Measurements from ENCODE around the gene GNGT2. TPM values are rescaled to one million over a fixed set of nuclear protein-coding genes. Genes with fewer than 3 reads are reported as not detected.
A peak's percentile ranks its signal among the peaks of the same experiment; 100 is the strongest.
"Not testable (repeated sequence)": the region's sequence is repeated elsewhere in the genome, so short reads cannot be mapped to it uniquely, and the experiment has no call there.

The GNGT2 gene
- total and polyA plus RNA-seq, 12 donors: 1.2 to 31.9 (median 3.3) TPM

- no peaks in the 10 kb centered on the region for H3K4me1 ChIP-seq (replicated peaks in 1 of 2)
- H3K36me3 ChIP-seq (replicated peaks in 1 of 2): no peaks in the 10 kb centered on the region
- no peak for DNase-seq
- H3K27ac ChIP-seq: no peak overlapping the region
- no peak overlapping the region for H3K4me3 ChIP-seq
- 85 to 86% methylated on average over 7 of the region's 7 CpGs; no CpG with 5 or more reads in 2 of the 4 donors for WGBS, 4 donors
- H3K9me3 ChIP-seq (replicated peaks in 1 of 3): peaks cover 0 to 7% (median 0%) of the 10 kb centered on the region in 3 donors
- intact Hi-C loops (cut with DNase I): loop anchor here (5.0 kb wide), 2 partner anchors 38 to 44 kb away; no protein-coding TSS in a partner anchor
- no peaks in the 10 kb centered on the region for H3K27me3 ChIP-seq
- TF ChIP-seq POLR2A (IDR thresholded peaks at IDR 0.05): no peak
- no peak for TF ChIP-seq CTCF (IDR thresholded peaks at IDR 0.05)
Measured at GRCh38 chr17:49183801-49184200, 26.6 kb downstream of the GNGT2 start.

GRCh38 chr17:49183341-49183740 lies 27.0 kb downstream of the GNGT2 start:
- intact Hi-C loops (cut with DNase I): loop anchor here (5.0 kb wide), 2 partner anchors 39 to 44 kb away; no protein-coding TSS in a partner anchor
- whole genome bisulfite sequencing, 4 donors: 70 to 89% (median 75%) methylated on average over 2 to 5 of the region's 5 CpGs
- H3K4me1 ChIP-seq (replicated peaks in 1 of 2): no peaks in the 10 kb centered on the region
- TF ChIP-seq CTCF (IDR thresholded peaks at IDR 0.05): no peak
- TF ChIP-seq POLR2A (IDR thresholded peaks at IDR 0.05): no peak
- no peak overlapping the region for H3K4me3 ChIP-seq
- H3K27me3 ChIP-seq: no peaks in the 10 kb centered on the region
- peaks cover 0 to 7% (median 0%) of the 10 kb centered on the region in 3 donors for H3K9me3 ChIP-seq (replicated peaks in 1 of 3)
- H3K27ac ChIP-seq: no peak overlapping the region
- DNase-seq: no peak
- no peaks in the 10 kb centered on the region for H3K36me3 ChIP-seq (replicated peaks in 1 of 2)

GRCh38 chr17:49180998-49181635 lies 29.3 kb downstream of the GNGT2 start:
- no peak overlapping the region for H3K27ac ChIP-seq
- H3K36me3 ChIP-seq (replicated peaks in 1 of 2): no peaks in the 10 kb centered on the region
- WGBS, 4 donors: 71 to 76% (median 72%) methylated on average over 6 of the region's 6 CpGs
- peaks cover 0 to 19% (median 0%) of the 10 kb centered on the region in 3 donors for H3K9me3 ChIP-seq (replicated peaks in 1 of 3)
- DNase-seq: no peak
- TF ChIP-seq POLR2A (IDR thresholded peaks at IDR 0.05) (no peak), CTCF (IDR thresholded peaks at IDR 0.05) (no peak)
- no peak overlapping the region for H3K4me3 ChIP-seq
- no peaks in the 10 kb centered on the region for H3K4me1 ChIP-seq (replicated peaks in 1 of 2)
- intact Hi-C loops (cut with DNase I): loop anchor here (5.0 kb wide), 2 partner anchors 41 to 46 kb away; no protein-coding TSS in a partner anchor
- H3K27me3 ChIP-seq: no peaks in the 10 kb centered on the region

GRCh38 chr17:49180303-49180702 lies 30.1 kb downstream of the GNGT2 start:
- peak; percentile 65 to 87 (median 80) for TF ChIP-seq CTCF (IDR thresholded peaks at IDR 0.05)
- TF ChIP-seq POLR2A (IDR thresholded peaks at IDR 0.05): no peak
- H3K36me3 ChIP-seq (replicated peaks in 1 of 2): no peaks in the 10 kb centered on the region
- WGBS, 4 donors: 4 to 13% (median 10%) methylated on average over 5 of the region's 5 CpGs
- no peaks in the 10 kb centered on the region for H3K27me3 ChIP-seq
- DNase-seq: peak; percentile 57 to 86 (median 74)
- no peak overlapping the region for H3K27ac ChIP-seq
- H3K4me3 ChIP-seq: no peak overlapping the region
- intact Hi-C loops (cut with DNase I): loop anchor here (5.0 kb wide), 2 partner anchors 42 to 47 kb away; no protein-coding TSS in a partner anchor
- peaks cover 0 to 23% (median 0%) of the 10 kb centered on the region in 3 donors for H3K9me3 ChIP-seq (replicated peaks in 1 of 3)
- H3K4me1 ChIP-seq (replicated peaks in 1 of 2): no peaks in the 10 kb centered on the region

GRCh38 chr17:49175978-49176377 lies 34.4 kb downstream of the GNGT2 start:
- H3K4me1 ChIP-seq (replicated peaks in 1 of 2); H3K36me3 ChIP-seq (replicated peaks in 1 of 2); DNase-seq; H3K27me3 ChIP-seq; H3K4me3 ChIP-seq; H3K27ac ChIP-seq; intact Hi-C loops (cut with DNase I): not testable (repeated sequence)
- peaks cover 0 to 20% (median 0%) of the 10 kb centered on the region in 3 donors for H3K9me3 ChIP-seq (replicated peaks in 1 of 3)
- 84 to 91% (median 87%) methylated on average over 11 of the region's 11 CpGs for WGBS, 4 donors

GRCh38 chr17:49170711-49171110 lies 39.7 kb downstream of the GNGT2 start:
- H3K36me3 ChIP-seq (replicated peaks in 1 of 2); H3K27ac ChIP-seq; H3K4me1 ChIP-seq (replicated peaks in 1 of 2); H3K9me3 ChIP-seq (replicated peaks in 1 of 3); intact Hi-C loops (cut with DNase I); DNase-seq; H3K4me3 ChIP-seq: not testable (repeated sequence)
- WGBS, 4 donors: 75 to 88% (median 82%) methylated on average over 3 of the region's 3 CpGs
- peaks cover 12% of the 10 kb centered on the region for H3K27me3 ChIP-seq

All from adrenal gland (tissue), 12 donors.